MM.1S (cell line): ENCODE results near the gene MEMO1.

Experiments
- DNase-seq: peaks from one replicate; pipeline ENCODE4 v3.0.0-alpha.2; 2015
- H2AFZ ChIP-seq: fragments of 300-600 bp; sonication (generic); 2 replicates; pipeline ENCODE4 v1.6.0; 2016; ENCODE audit warnings: antibody characterized with exemption, low read length
- H3F3A ChIP-seq: fragments of 300-600 bp; sonication (generic); 2 replicates; pipeline ENCODE4 v1.6.1; 2016; ENCODE audit warnings: mild to moderate bottlenecking, antibody characterized with exemption, low read length, moderate library complexity, mixed read lengths; ENCODE audit not compliant: insufficient read depth
- H3K27ac ChIP-seq: fragments of 300-600 bp; sonication (generic); 2 replicates; pipeline ENCODE4 v1.5.1; 2016; ENCODE audit warnings: mild to moderate bottlenecking, low read length
- H3K27me3 ChIP-seq: fragments of 300-600 bp; sonication (generic); replicated peaks from 2 replicates; pipeline ENCODE4 v1.6.0; 2016; ENCODE audit warnings: low read length; ENCODE audit not compliant: insufficient read depth
- H3K36me3 ChIP-seq: fragments of 300-600 bp; sonication (generic); replicated peaks from 2 replicates; pipeline ENCODE4 v1.6.1; 2016; ENCODE audit warnings: mild to moderate bottlenecking, low read length, mixed read lengths; ENCODE audit not compliant: insufficient read depth
- H3K4me1 ChIP-seq: fragments of 300-600 bp; sonication (generic); 2 replicates; pipeline ENCODE4 v1.6.1; 2016; ENCODE audit warnings: low read length, mixed read lengths
- H3K4me2 ChIP-seq: fragments of 300-600 bp; sonication (generic); 2 replicates; pipeline ENCODE4 v1.6.0; 2016; ENCODE audit warnings: low read depth, low read length
- H3K4me3 ChIP-seq: fragments of 300-600 bp; sonication (generic); 2 replicates; pipeline ENCODE4 v1.5.1; 2016; ENCODE audit warnings: low read length, mixed read lengths
- H3K79me2 ChIP-seq: fragments of 300-600 bp; sonication (generic); 2 replicates; pipeline ENCODE4 v1.6.1; 2016; ENCODE audit warnings: mixed run types, low read length, mixed read lengths
- H3K9ac ChIP-seq: fragments of 300-600 bp; sonication (generic); 2 replicates; pipeline ENCODE4 v1.6.1; 2016; ENCODE audit warnings: low read length, mixed read lengths
- H3K9me2 ChIP-seq: fragments of 300-600 bp; sonication (generic); replicated peaks from 2 replicates; pipeline ENCODE4 v1.6.1; 2016; ENCODE audit warnings: mild to moderate bottlenecking, low read length, mixed read lengths; ENCODE audit not compliant: insufficient read depth
- H3K9me3 ChIP-seq: fragments of 300-600 bp; sonication (generic); replicated peaks from 2 replicates; pipeline ENCODE4 v1.6.1; 2016; ENCODE audit warnings: mild to moderate bottlenecking, low read length, mixed read lengths; ENCODE audit not compliant: insufficient read depth
- H4K20me1 ChIP-seq: fragments of 300-600 bp; sonication (generic); 2 replicates; pipeline ENCODE4 v1.6.1; 2016; ENCODE audit warnings: mild to moderate bottlenecking, low read length, moderate library complexity, mixed read lengths; ENCODE audit not compliant: insufficient read depth
- EZH2 ChIP-seq: fragments of 300-600 bp; sonication (generic); optimal IDR thresholded peaks from 2 replicates; pipeline ENCODE3; 2017; ENCODE audit warnings: low read depth, mild to moderate bottlenecking, antibody characterized with exemption, low read length, mixed read lengths
- EZH2phosphoT487 ChIP-seq: fragments of 300-600 bp; sonication (generic); IDR thresholded peaks from 2 replicates; pipeline ENCODE4 v1.6.1; 2018; ENCODE audit warnings: antibody characterized with exemption, low read length
- TF ChIP-seq, protein P1 (sequence below): fragments of 300-600 bp; sonication (generic); IDR thresholded peaks from 2 replicates; pipeline ENCODE4 v1.5.1; 2016; ENCODE audit warnings: antibody characterized with exemption, low read length, mixed read lengths

Gene MEMO1

DNA sequence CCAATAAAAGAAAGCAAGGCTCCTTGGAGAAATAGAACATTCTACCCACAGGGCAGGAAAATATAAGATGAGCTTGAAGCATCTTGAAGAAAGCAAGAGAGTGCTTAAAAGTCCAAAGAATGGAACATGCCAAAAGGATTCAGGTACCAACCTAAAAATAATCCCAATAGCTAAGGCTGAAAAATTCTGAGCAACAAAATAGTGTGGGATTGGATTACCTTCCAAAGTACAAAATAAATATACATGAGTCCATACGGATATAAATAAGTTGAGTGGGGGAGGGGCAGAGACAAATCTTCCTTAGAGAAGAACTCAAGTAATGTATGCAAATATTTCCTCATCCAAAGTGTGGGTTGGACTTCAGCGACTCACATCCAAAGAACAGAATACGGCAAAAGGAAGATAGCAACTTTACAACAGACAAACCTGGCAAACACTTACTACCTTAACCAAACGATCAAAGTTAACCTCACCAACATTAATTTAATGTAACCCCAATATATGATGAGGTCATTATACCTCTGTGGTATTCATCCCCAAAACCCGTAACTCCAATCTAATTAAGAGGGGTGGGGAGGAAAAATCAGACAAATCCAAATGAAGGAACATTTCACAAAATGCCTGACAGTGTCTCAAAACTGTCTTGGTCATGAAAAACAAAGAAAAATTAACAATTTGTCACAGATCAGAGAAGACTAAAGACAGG, 26.9 kb downstream of the MEMO1 start:
- no peaks in the 10 kb centered on the region for H3K9me2 ChIP-seq
- no peaks in the 10 kb centered on the region for H3K36me3 ChIP-seq
- no peak overlapping the region for H3K27ac ChIP-seq
- DNase-seq = no peak
- H3K79me2 ChIP-seq = peaks cover 98% of the 10 kb centered on the region
- no peak overlapping the region for H3K4me2 ChIP-seq
- H3K9ac ChIP-seq = no peak overlapping the region
- H2AFZ ChIP-seq = no peak overlapping the region
- H3K4me1 ChIP-seq = no peaks in the 10 kb centered on the region
- no peaks in the 10 kb centered on the region for H3K9me3 ChIP-seq
- no peaks in the 10 kb centered on the region for H3F3A ChIP-seq
- H3K27me3 ChIP-seq = no peaks in the 10 kb centered on the region
- no peak overlapping the region for H3K4me3 ChIP-seq
- TF ChIP-seq, protein P1, sequence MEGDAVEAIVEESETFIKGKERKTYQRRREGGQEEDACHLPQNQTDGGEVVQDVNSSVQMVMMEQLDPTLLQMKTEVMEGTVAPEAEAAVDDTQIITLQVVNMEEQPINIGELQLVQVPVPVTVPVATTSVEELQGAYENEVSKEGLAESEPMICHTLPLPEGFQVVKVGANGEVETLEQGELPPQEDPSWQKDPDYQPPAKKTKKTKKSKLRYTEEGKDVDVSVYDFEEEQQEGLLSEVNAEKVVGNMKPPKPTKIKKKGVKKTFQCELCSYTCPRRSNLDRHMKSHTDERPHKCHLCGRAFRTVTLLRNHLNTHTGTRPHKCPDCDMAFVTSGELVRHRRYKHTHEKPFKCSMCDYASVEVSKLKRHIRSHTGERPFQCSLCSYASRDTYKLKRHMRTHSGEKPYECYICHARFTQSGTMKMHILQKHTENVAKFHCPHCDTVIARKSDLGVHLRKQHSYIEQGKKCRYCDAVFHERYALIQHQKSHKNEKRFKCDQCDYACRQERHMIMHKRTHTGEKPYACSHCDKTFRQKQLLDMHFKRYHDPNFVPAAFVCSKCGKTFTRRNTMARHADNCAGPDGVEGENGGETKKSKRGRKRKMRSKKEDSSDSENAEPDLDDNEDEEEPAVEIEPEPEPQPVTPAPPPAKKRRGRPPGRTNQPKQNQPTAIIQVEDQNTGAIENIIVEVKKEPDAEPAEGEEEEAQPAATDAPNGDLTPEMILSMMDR = no peak
- no peak for TF ChIP-seq EZH2
- H4K20me1 ChIP-seq = peaks cover 7% of the 10 kb centered on the region; the same call in 1 of the 2 replicates

DNA sequence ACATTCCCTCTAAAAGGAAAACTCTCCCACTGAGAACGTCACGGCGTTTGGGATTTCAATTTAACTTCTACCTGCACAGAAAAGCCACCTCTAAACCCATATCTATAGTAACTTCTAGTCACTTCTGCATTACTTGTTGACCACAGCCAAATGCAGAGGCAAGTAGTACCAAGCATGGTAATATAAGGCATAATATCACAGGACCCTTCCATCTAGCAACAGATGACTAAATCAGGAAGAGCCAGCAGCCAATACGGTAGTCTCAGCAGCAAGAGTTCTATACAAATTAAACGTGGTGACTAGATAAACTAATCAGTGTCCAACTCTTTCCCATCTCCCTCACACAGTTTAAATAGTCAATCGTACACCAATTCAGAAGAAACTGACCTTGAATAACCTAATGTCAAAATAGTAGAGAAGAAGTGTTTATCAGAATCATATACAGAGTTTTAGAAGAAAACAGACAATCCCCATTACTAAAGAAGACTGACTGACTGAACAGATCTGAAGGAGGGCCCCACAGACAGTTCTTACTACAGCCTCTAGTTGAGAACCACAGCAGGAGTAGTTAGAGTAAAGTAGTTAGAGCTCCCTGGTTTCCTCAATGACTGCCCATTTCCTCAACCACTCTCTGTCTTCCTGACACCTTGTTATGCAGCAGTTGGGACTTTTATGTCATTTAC, 30.0 kb downstream of the MEMO1 start:
- DNase-seq = no peak
- H2AFZ ChIP-seq = no peak overlapping the region
- H3K79me2 ChIP-seq = peaks cover 98% of the 10 kb centered on the region
- H3K9ac ChIP-seq = no peak overlapping the region
- H3K27me3 ChIP-seq = no peaks in the 10 kb centered on the region
- H4K20me1 ChIP-seq = peaks cover 7% of the 10 kb centered on the region; the same call in 1 of the 2 replicates
- no peaks in the 10 kb centered on the region for H3F3A ChIP-seq
- no peaks in the 10 kb centered on the region for H3K9me3 ChIP-seq
- H3K4me2 ChIP-seq = no peak overlapping the region
- H3K36me3 ChIP-seq = no peaks in the 10 kb centered on the region
- H3K27ac ChIP-seq = no peak overlapping the region
- no peak overlapping the region for H3K4me3 ChIP-seq
- H3K9me2 ChIP-seq = no peaks in the 10 kb centered on the region
- TF ChIP-seq, protein P1 = no peak
- TF ChIP-seq EZH2 = no peak
- H3K4me1 ChIP-seq = no peaks in the 10 kb centered on the region

GRCh38 chr2:31979956-31980355, 30.9 kb downstream of the MEMO1 start:
- no peaks in the 10 kb centered on the region for H3K27me3 ChIP-seq
- H3K4me3 ChIP-seq = no peak overlapping the region
- DNase-seq = no peak
- H4K20me1 ChIP-seq = peaks cover 7% of the 10 kb centered on the region; the same call in 1 of the 2 replicates
- no peak overlapping the region for H2AFZ ChIP-seq
- H3K4me2 ChIP-seq = no peak overlapping the region
- no peaks in the 10 kb centered on the region for H3K36me3 ChIP-seq
- H3F3A ChIP-seq = no peaks in the 10 kb centered on the region
- TF ChIP-seq, protein P1 = no peak
- TF ChIP-seq EZH2 = no peak
- no peak for TF ChIP-seq EZH2phosphoT487
- H3K9ac ChIP-seq = no peak overlapping the region
- no peaks in the 10 kb centered on the region for H3K4me1 ChIP-seq
- no peak overlapping the region for H3K27ac ChIP-seq
- H3K9me3 ChIP-seq = no peaks in the 10 kb centered on the region
- no peaks in the 10 kb centered on the region for H3K9me2 ChIP-seq
- H3K79me2 ChIP-seq = peaks cover 98% of the 10 kb centered on the region
